ENCODE results near the gene ST8SIA6.
"Not testable (repeated sequence)": the region's sequence is repeated elsewhere in the genome, so short reads cannot be mapped to it uniquely, and the experiment has no call there.

ST8SIA6 gene

GRCh38 chr10:17425584-17426262 lies 28.7 kb downstream of the ST8SIA6 start:
- no peak for FAIRE-seq

GRCh38 chr10:17423632-17424186 lies 30.7 kb downstream of the ST8SIA6 start:
- FAIRE-seq = no peak

- FAIRE-seq = no peak
These were observed 31.5 kb downstream of the ST8SIA6 start for GRCh38 chr10:17422931-17423330.

GRCh38 chr10:17418249-17418648 lies 36.1 kb downstream of the ST8SIA6 start:
- FAIRE-seq = no peak

GRCh38 chr10:17416442-17417211 lies 37.8 kb downstream of the ST8SIA6 start:
- no peak for FAIRE-seq

DNA sequence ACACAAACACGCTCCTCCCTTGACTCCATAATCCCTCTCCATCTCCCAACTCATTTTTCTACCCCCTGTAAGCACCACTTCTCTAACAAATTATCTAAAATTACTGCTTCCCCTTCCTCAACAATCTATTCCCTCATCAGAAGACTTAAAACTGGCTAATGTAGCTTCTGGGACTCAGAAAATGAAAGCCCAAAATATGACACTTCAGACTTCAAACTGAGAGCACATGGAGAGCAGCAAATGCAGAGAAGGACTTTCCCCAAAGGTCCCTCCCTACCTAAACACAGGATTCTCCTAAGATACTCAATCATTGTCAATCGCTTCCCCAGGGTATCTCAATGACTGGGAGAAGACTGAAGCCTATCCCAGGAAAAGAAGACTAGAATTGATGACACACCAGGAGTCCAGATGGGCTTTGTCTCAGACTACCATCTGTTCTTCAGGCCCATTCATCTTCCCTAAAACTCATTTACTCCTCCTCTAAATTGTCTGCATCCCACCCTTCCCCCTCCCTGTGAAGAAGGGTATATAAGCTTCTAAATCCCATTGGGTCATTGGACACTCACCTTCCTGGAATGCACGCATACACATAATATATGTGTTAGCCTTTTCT lies 39.2 kb downstream of the ST8SIA6 start:
- FAIRE-seq = no peak

DNA sequence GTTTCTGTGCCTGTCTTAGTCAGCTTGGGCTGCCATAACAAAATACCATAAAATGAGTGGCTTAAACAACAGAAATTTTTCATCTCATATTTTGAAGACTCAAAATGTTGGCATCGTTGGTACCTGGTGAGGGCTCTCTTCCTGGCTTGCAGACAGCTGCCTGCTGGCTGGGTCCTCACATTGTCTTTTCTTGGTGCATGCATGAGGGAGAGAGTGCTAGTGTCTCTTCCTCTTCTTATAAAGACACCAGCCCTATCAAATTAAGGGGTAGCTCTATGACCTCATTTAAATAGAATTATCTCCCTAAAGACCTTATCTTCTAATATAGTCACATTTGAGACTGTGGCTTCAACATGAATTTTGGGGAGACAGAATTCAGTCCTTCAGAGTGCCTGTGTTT lies 39.9 kb downstream of the ST8SIA6 start:
- FAIRE-seq = no peak

DNA sequence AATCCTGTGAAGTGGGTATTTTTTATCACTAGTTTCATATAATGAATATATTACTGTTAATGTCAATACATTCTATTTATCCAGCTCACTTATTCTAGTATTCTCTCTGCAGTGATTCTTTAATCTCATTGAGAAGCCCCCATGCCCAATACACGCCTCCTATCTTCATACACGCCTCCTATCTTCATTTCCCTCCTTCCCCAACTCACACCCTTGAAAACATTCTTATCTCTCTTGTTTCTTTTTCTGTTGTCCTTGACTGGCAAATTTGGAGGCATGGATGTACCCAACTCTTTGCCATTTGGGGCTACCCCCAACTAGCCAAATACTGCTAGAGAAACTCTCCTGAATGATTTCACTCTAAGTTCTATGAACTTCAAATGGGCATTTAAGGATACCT lies 40.5 kb downstream of the ST8SIA6 start:
- FAIRE-seq = no peak

GRCh38 chr10:17412323-17412722 lies 42.1 kb downstream of the ST8SIA6 start:
- FAIRE-seq = no peak

- FAIRE-seq = no peak
These were observed 43.5 kb downstream of the ST8SIA6 start for GRCh38 chr10:17410907-17411306.

DNA sequence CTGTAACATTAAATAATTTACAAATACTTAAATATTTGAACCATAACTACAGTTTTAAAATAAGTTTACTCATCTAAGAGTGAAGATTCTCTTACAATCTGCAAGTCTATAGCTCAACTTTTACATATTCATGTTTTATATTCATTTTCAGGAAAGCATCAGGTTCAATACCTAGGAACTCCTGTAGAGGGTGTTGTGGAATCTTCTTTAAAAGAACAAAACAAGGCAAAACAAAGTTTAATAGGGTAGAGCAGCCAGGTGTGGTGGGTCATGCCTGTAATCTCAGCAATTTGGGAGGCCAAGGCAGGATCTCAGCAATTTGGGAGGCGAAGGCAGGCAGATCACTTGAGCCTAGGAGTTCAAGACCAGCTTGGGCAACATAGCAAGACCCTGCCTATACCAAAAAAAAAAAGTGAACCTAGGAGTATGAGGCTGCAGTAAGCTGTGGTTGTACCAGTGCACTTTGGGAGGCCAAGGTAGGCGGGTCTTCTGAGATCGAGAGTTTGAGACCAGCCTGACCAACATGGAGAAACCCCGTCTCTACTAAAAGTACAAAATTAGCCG lies 45.1 kb downstream of the ST8SIA6 start:
- FAIRE-seq = peak; percentile 46

DNA sequence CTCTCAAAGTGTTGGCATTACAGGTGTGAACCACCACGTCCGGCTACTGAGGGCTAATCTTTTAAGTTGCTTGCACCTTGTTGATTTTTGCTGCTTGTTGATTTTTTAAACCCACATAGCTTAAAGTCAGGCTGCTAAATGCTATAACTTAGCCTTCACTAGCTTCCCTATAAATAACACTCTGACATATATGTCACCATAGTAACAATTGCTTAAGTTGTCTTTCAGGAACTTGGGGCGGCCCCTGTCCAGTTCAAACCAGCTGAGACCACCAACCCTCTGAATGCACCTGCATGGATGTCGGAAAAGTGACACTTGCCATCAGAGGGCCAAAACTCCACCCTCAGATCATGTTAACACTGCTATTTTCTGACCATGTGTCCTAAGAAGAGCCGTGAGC lies 47.3 kb downstream of the ST8SIA6 start:
- no peak for FAIRE-seq

DNA sequence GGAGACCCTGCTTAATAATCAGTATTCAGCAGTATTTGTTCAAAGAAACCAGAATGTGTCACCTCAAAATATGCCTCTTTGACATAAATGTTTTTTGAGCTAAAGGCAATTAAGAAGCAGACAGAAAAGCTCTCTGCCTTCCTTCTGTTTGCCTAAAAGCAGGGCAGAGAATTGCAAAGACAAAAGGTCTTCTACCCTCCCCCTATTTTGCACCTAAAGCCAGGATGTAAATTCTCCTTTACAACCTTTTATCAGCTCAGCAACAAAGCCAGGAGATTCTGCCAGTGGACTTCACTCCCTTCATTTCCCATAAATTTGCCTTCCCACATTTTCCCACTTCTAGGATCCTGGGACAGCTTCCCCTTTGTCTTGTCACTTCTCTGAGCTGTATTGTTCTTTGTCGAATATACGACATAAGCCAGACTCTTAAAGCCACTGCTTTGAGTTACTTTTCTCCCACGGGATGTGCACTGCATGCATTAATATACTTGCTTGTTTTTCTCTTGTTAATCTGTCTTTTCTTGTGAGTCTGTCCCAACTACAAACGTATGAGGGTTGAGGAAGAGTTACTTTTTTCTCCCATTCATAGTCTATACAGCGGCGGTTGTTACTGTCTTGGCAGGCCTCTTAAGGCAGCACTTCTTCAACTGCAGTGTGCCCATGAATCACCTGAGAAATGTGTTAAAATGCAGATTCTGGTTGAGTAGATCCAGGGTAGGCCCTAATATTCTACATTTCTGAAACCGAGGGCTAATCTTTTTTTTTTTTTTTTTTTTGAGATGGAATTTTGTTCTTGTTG lies 48.2 kb downstream of the ST8SIA6 start:
- no peak for FAIRE-seq

DNA sequence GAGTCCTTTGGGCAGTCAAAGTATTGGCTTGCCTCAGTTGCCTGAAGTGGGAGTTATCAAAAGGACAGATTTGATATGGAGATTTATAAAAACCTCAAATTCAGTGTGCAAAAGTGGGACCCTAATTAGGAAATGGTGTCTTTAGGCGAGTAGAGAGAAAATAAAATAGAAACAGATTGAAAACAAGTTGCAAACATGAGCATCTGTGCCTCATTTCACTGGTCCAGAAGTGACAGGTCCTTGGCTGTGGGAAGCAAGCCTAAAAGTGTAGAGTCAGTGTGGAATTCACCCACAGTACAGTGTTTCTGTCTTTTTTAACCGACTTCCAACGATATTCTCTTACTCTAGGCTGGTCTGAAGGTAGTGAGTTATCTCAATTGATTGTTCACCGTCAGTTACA lies 51.2 kb downstream of the ST8SIA6 start:
- no peak for FAIRE-seq

- not testable (repeated sequence) for FAIRE-seq
These were observed 52.4 kb downstream of the ST8SIA6 start for GRCh38 chr10:17402040-17402439.

DNA sequence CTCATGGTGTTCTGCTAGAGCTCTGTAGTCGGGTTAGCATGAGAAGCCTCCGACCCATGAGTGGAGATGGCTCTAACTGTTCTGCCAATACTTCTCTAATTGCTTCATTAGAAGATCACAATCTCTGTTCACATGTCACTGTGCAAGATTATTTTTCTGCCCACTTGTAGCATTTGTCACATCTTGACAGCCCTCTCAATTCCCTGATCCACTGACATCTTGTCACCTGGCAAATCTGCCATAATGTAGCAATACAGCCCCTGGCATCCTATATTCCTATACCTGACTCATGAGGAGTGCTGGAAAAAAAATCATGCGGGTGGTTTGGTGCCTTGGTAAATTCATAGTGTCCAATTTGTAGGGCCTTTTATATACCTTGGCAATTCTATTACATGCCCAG lies 58.4 kb downstream of the ST8SIA6 start:
- no peak for FAIRE-seq

DNA sequence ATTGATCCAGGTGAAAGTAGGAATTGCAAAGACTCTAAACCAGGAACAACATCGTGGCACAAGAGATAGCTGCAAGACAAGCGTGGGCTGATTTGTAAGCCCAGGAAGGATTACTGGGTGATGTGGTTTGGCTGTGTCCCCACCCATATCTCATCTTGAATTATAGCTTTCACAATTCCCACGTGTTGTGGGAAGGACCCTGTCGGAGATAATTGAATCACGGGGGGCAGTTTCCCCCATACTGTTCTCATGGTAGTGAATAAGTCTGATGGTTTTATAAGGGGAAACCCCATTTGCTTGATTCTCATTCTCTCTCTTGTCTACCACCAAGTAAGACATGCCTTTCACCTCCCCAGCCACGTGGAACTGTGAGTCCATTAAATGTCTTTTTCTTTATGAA lies 59.5 kb downstream of the ST8SIA6 start:
- no peak for FAIRE-seq

DNA sequence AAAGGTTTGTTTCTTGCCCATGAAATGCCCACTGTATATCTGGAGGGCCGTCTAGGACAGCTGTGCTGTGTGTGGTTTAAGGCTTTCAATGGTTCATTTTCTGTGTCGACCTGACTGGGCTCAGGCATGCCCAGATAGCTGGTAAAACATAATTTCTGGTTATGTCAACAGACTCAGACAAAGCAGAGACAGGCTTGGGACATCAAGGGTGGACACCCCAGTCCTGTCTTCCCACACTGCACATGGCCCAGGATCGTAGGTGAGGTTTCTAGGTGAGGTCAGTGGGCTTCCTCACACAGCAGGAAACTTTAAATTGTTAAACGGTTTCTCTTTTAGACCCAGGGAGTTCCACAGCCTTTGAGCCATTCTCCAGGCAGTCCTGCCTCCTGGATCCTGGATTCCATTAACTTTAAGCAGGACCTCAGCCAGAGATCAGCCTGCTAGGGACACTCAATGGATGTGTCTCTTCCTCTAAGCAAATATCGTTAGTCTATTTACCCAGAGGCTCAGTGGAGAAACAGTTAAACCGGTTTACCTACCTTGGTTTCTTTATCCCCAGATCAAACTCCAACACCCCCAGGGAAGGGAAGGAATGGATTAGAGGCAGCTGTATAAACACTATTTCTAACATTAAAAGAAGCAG lies 66.4 kb downstream of the ST8SIA6 start:
- FAIRE-seq = no peak

DNA sequence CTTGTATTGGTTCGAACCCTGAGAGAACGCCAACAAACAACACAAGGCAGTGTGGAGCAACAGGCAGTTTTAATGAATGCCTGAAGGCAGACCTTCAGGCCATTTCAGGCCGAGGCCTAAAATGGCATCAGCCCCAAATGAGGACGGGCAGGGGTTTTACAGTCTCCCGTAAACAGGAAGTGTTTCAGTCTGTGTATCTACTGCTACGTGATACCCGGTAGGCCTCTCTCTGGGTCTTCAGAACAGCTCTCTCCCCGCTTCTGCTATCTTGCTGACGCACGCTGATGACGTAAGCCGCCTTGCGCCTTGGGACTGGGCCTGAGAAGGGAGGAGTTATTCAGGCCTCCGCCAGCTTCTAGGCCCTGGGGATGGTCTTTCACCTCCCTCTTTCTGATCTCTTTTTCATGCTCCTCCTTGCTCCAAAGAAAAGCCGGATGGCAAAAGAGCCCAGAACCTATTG lies 67.7 kb downstream of the ST8SIA6 start:
- no peak for FAIRE-seq

- no peak for FAIRE-seq
These were observed 68.4 kb downstream of the ST8SIA6 start for GRCh38 chr10:17386021-17386420.

DNA sequence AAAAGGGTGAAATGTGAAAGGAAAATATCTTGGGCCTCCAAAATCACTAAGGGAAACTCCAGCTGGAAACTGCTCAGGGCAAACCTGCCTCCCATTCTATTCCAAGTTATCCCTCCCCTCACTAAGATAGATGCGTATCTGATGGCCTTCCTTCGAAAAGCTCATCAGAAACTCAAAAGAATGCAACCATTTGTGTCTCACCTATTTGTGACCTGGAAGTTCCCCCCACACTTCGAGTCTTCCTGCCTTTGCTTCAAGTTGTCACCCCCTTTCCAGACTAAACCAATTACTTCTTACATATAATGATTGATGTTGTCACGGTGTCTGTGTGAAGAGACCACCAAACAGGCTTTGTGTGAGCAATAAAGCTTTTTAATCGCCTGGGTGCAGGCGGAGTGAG lies 69.3 kb downstream of the ST8SIA6 start:
- FAIRE-seq = no peak
